ENCODE results near the gene GSK3A.

GRCh38 chr19:42268142-42268703, 25.8 kb upstream of the GSK3A start:
- TF ChIP-seq TCF7L2 (IDR thresholded peaks at IDR 0.05; ENCODE audit: borderline replicate concordance, low read depth, low read length) (no peak), CTCF (tag by site-specific recombination; IDR thresholded peaks at IDR 0.05) (no peak), ZNF114 (tag by site-specific recombination; IDR thresholded peaks at IDR 0.05) (no peak), ZNF239 (tag by site-specific recombination; IDR thresholded peaks at IDR 0.05) (no peak), ZNF837 (tag by site-specific recombination; IDR thresholded peaks at IDR 0.05) (no peak), ZNF747 (tag by site-specific recombination; IDR thresholded peaks at IDR 0.05) (no peak), REST (tag by site-specific recombination; IDR thresholded peaks at IDR 0.05) (no peak), ZNF704 (tag by site-specific recombination; IDR thresholded peaks at IDR 0.05) (no peak), ZNF10 (tag by site-specific recombination; IDR thresholded peaks at IDR 0.05) (no peak), ZNF362 (tag by site-specific recombination; IDR thresholded peaks at IDR 0.05) (no peak), ZNF423 (tag by site-specific recombination; IDR thresholded peaks at IDR 0.05) (no peak), SETDB1 (IDR thresholded peaks at IDR 0.05; ENCODE audit: insufficient read length, low read length) (no peak), AEBP2 (tag by site-specific recombination; IDR thresholded peaks at IDR 0.05; ENCODE audit: borderline replicate concordance) (no peak)
